Fibroblast of villous mesenchyme (primary cell): ENCODE results near the gene DOCK11. TPM values are rescaled to one million over a fixed set of nuclear protein-coding genes. Genes with fewer than 3 reads are reported as not detected.

Experiments used
- small RNA-seq: library from RNA; depleted of rRNA; stranded (forward); fragments of <200 nt; gene quantifications from one replicate; pipeline ENCODE3, GENCODE V24; 2012
- total RNA-seq: library from RNA; depleted of rRNA; stranded (reverse); fragments of >200 nt; gene quantifications from 2 replicates; pipeline ENCODE4 v1.2.3, GENCODE V29; 2012

Gene DOCK11
- total RNA-seq, 1 donor: 50.1 TPM

Small RNA genes lying within 50 kb of the gene (small RNA-seq; reads per million reads assigned to genes)
- gene RF00019: not detected

Other genes starting within 250 kb of the DOCK11 start
- 21.9 and 28.9 TPM in 2 replicates for gene WDR44, start 149.7 kb upstream of the DOCK11 start, total RNA-seq
- 51.5 and 61.3 TPM in 2 replicates for gene IL13RA1, start 231.8 kb downstream of the DOCK11 start, total RNA-seq